HG03575 (cell line): ENCODE data around the gene GFER.
"Not testable (repeated sequence)": the region's sequence is repeated elsewhere in the genome, so short reads cannot be mapped to it uniquely, and the experiment has no call there.

Experiments used
- ATAC-seq: cut with Tn5 transposase; IDR thresholded peaks from one replicate; pipeline ENCODE4 v1.9.1; 2021; ENCODE audit not compliant: unreplicated experiment, insufficient number of reproducible peaks, low FRiP score; ENCODE audit errors: extremely low read depth

The GFER gene

DNA sequence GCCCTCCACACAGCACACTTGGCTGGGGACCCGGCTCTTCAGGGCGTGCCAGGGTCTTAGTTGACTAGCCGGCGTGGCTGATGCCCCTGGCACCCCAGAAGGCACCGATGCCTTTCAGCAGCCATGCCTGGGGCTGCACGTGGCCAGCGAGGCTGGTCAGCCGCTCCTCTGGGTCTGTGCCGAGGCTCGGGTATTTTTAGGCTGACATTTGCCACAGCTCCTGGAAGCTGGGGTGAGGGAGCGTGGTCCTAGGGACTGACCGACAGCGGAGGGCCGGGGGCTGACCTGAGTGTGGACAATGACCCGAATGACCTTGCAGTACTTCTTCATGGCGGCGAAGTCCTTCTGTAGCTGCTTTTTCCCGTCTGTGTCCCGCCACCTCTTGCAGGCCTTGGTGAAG lies 33.4 kb upstream of the GFER start:
- no peak for ATAC-seq

DNA sequence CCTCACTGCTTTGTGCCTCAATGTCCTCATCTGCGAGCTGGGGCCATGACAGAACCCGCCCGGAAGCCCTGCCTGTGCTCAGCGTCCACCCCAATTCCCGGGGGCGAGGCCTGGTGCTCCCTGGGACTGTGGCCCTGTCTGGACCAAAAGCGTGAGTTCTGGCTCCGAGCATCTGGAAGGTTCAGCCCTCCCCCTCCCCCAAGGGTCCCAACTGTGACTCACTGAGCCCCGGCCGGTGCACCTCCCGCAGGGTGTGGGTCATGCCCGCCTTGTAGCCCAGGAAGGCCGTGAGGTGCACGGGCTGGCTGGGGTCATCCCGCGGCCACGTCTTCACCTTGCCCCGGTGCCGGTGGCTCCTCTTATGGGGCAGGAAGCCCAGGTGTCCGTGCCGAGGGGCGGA lies 30.3 kb upstream of the GFER start:
- ATAC-seq = no peak

DNA sequence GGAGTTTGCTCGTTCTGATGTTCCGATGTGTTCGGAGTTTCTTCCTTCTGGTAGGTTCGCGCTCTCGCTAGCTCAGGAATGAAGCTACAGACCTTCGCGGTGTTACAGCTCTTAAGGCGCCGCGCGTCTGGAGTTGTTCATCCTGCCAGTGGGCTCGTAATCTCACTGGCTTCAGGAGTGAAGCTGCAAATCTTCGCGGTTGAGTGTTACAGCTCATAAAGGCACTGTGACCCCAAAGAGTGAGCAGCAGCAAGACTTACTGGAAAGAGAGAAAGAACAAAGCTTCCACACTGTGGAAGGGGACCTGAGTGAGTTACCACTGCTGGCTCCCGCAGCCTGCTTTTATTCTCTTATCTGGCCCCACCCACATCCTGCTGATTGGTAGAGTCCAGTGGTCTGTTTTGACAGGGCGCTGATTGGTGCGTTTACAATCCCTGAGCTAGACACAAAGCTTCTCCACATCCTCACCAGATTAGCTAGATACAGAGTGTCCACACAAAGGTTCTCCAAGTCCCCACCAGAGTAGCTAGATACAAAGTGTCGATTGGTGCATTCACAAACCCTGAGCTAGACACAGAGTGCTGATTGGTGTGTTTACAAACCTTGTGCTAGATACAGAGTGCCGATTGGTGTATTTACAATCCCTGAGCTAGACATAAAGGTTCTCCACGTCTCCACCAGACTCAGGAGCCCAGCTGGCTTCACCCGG lies 26.4 kb upstream of the GFER start:
- ATAC-seq = not testable (repeated sequence)

DNA sequence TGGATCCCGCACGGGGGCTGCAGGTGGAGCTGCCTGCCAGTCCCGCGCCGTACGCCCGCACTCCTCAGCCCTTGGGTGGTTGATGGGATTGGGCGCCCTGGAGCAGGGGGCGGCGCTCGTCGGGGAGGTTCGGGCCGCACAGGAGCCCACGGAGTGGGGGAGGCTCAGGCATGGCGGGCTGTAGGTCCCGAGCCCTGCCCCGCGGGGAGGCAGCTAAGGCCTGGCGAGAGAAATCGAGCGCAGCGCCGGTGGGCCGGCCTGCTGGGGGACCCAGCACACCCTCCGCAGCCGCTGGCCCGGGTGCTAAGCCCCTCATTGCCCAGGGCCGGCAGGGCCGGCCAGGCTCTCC lies 25.9 kb upstream of the GFER start:
- not testable (repeated sequence) for ATAC-seq

DNA sequence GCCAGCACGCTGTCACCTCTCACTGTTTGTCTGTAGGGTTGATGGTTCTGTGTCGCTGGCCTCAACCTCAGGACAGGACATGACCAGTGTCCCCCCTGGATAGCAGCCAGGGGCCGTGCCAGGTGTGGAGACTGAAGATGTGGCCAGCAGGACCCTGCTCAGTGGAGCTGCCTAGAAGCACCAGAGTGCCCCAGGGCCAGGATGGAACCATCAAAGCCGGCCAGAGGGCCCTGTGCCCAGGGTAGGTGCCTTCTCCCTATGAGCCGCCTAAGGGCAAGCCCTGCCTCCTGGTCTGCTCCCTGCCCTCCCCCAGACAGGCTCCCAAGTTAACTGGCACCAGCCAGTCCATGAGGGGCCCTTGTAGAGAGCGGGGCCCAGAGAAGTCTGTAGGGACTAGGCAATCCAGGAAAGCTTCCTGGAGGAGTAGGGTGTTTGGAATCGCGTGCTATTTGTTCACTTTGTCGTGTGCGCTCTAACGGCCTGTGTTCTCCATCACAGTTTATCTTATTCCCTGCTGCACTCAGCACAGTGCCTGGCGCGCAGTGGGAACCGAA lies 25.2 kb upstream of the GFER start:
- ATAC-seq = no peak

DNA sequence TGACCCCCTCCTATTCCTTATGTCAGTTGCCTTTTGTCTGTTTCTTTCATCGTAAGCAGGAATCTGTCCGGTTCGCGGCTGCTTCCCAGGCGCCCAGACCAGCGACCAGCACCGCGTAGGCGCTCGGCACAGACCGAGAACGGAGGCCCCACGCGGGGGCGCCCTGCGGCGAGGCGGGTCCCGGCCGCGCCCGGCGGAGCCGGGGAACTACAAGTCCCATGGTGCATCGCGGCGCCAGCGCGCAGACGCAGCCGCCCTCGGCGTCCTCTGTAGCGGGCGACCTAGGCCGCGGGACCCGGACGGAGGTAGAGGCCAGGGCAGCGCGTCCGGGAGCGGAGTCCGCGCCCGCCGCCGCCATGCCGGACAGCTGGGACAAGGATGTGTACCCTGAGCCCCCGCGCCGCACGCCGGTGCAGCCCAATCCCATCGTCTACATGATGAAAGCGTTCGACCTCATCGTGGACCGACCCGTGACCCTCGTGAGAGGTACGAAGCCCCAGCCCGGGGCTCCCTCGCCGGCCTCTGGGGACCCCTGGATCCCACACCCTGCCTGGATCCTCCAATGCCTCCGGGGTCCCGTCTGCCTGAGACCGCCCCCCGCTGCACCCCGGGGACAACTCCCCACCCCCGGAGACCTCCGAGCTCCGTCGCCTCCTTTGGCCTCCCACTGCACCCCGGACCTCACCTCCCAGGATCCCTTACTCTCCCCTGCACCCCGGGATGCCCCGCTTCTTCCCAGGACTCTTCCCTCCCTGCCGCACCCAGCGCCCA lies 24.5 kb upstream of the GFER start, which contains the start of gene NDUFB10:
NDUFB10 (plus strand) TSS at position 270 of the 771 bp plus-strand sequence; CDS start at position 357, 87 bp downstream.
- no peak for ATAC-seq

DNA sequence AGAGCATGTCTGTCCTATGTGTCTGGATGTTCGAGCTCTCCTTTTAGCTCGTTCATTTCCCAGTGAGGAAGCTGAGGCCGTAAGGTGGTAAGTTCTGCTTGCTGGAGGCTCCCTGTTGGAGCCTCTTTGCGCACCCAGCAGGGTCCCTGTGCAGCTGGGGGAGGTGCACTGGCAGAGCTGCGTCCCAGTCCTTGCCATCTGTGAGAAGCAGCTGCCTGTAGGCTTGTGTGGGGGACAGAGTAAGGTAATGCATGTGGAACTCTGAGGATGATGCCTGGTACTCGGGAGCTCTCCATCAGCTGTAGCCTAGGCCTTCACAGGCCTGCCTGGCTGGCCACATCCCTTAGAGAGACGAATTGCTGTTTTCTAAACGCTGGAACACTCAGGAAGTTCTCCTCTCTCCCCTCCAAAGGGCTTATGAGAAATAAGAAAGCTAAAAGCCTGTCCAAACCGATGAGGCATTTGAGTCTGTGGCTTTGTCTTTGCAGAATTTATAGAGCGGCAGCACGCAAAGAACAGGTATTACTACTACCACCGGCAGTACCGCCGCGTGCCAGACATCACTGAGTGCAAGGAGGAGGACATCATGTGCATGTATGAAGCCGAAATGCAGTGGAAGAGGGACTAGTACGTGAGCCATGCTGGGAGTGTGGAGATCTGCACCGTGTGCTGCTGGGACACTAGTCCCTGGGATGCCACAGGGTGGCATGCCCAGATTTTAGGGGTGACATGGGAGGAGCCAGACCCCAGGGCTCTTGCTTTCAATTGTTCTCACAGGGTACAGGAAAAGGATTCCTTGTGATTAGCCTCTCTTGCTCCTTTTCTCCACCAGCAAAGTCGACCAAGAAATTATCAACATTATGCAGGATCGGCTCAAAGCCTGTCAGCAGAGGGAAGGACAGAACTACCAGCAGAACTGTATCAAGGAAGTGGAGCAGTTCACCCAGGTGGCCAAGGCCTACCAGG lies 23.0 kb upstream of the GFER start:
- no peak for ATAC-seq

DNA sequence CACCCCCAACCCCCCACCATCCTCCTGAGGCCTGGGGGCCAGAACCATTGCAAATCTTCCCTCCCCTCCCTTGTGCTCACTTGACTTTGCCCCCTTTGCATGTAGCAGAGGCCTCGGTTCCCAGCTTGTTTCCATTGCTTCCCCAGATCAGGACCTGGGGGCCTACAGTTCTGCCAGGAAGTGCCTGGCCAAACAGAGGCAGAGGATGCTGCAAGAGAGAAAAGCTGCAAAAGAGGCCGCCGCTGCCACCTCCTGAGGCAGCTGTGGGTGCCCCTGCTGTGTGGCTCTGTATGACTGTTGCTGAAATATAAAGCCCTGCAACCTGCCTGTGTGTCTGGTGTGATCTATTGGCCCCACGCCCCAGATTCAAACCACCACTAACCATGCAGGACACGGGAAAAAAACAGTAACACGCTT lies 22.3 kb upstream of the GFER start:
- ATAC-seq = no peak

DNA sequence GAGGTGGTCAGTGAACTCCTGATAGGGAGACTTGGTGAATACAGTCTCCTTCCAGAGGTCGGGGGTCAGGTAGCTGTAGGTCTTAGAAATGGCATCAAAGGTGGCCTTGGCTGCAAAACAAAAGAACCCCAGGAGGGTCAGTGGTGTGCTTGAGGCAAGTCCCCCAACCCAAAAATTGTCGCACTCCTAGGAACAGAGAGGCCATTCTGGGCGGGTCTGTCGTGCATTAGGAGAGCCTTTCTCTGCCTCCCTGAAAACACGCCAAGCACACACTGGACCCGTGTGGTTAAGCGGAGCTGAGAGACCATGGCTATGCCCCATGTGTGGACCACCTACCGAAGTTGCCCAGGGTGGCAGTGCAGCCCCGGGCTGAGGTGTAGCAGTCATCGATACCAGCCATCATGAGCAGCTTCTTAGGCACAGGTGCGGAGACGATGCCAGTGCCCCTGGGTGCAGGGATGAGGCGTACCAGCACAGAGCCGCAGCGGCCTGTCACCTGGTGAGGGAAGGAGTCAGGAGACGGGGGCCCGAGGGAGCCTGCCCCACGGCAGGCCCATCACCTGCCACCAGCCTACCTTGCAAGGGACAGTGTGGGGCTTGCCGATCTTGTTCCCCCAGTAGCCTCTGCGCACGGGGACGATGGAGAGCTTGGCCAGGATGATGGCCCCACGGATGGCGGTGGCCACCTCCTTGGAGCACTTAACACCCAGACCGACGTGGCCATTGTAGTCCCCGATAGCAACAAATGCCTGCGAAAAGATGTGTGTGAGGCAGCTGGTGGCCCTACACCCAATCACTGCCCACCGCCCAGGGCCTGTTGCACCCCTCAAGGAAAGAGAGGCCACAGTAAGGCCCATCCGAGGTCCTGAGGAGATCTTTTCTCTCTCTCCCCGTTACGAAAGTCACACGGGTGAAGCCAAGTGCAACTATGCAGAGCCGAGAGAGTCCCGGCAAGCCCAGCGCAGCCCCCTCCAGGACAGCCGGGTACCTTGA lies 21.5 kb upstream of the GFER start:
- not testable (repeated sequence) for ATAC-seq

DNA sequence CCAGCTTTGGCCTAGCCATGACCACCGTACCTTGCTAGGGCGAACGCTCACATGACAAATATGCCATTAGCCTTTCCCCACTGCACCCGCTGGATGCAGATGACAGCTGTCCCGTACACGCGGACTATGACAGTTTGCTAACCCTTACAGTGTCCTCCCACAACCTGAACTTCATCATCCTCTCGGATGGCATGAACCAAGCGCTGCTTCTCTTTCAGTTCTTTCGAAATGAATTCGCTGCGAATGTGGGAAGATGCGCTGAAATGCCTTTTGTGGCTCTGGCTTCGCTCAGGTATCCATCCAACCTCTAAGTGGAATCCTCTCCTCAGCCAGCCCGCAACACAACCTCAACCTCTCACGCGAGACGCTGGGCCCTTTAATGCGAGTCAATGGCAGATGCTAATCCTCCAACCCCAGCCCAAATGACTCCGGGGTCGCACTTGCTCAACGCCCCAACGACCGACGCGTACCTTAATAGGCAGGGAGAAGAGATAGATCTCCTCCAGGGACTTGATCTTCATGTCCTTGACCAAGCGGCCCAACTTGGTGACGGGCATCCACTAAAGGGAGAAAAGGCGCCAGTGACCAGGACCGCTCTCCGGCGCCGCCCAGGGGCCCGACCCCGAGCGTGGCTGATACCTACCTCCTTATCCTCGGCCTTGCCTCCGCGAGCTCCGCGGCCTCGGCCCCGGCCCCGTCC lies 20.0 kb upstream of the GFER start:
- no peak for ATAC-seq

DNA sequence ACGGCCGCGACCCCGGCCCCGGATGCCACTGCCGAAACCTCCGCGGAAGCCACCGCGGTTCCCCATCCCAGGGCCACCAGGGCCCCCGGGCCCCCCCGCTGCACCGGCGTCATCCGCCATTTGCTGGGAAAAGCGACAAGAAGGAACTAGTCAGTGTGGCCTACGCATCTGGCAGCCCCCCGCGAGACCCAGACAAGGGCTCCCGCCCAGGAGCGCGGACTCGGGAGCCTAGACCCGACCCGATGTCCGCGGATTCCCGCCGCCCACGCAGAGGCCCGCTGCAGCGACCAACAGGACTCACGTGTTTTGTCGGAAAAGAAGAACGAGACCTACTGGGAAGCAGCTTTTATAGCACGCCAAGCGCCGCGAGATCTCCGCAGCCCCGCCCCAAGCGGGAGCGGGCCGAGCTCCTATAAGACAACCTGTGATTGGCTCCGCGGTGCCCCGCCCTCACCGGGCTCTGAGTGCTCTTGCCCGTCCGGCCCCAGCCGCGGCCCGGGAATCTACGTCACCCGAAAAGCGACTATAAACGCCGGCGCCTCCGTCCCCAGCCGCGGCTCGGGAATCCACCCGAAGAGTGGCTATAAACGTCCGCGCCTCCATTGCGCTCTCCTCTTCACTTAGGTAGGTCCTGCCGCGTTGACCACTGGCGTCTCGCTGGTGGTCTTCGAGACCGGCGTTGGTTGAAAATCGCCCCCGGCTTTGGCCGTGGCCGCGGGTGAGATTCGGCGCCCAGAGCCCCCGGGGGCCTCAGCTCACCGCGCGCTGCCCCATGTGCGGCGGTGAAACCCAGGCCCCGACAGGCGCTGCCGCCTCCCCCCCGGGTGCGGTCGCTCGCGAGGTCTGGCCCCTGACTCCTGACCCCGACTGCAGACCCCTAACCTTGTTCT lies 19.2 kb upstream of the GFER start, which contains the start of gene RPS2:
RPS2 (minus strand) TSS at position 321 of the 890 bp plus-strand sequence; CDS start at position 120, 201 bp downstream.
- ATAC-seq = no peak

DNA sequence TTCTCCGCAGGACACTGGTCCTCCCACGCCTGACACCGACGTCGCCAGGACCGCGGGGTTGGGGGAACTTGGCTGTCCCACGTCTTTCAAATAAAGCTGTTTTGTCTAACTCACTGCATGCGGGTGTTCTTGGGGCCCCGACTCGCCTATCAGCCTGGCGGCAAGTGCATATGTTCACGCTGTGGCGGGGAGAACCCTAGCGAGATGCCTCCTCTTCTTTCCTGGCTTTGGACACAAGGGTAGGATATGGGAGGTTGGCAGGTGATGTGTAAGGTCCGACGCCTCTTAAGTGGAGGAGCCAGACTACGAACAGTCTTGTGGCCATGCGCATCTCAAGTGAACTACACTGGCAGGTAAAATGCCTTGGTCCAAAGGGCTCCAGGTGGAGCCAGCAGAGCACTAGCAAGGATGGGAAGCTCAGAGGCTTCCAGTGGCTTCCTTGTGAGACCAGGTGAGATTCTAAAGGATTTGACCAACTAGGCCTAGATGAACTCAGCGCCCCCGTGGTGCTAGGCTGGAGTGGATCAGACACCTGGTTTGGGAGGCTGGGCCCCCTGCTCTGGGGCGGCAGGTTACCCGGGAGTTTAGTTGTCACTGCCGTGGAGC lies 18.5 kb upstream of the GFER start:
- ATAC-seq = no peak

DNA sequence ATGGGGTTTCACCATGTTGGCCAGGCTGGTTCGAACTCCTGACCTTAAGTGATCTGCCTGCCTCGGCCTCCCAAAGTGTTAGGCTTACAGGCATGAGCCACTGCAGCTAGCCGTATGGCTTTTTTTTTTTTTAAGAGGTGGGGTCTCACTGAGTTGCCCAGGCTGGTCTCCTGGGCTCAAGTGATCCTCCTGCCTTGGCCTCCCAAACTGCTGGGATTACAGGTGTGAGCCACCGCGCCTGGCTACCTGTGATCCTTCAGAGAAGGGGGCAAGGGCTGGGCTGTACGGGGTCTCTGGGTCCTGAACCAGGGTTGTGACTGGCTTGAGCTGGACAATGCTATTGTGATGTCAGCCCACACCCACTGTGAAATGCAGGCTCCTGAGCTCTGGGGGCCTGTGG lies 17.5 kb upstream of the GFER start, which contains the start of gene RNF151:
RNF151 (plus strand) TSS at position 397 of the 400 bp plus-strand sequence. CDS start 26 bp downstream, outside the sequence.
- ATAC-seq = no peak

DNA sequence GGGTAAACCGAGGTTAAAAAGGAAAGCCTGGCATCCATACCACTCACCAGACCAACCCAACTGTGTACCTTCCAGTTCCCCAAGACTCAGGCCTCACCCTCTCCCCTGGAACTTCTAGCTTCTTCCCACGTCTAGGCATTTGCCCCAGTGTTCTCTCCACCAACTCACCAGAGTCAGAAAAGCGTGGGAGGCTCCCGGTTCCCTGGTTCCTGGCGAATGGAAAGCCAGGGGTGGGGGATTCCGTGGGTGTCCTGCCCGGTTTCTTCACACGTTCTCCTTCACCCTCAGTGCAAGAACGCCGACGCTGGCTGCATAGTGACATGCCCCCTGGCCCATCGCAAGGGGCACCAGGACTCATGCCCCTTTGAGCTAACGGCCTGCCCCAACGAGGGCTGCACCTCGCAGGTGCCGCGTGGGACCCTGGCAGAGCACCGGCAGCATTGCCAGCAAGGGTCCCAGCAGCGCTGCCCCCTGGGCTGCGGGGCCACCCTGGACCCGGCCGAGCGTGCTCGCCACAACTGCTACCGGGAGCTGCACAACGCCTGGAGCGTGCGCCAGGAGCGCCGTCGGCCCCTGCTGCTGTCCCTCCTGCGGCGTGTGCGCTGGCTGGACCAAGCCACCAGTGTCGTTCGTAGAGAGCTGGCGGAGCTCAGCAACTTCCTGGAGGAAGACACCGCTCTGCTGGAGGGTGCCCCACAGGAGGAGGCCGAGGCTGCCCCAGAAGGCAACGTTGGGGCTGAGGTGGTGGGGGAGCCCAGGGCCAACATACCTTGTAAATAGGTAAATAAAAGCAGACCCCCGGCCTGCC lies 15.6 kb upstream of the GFER start:
- no peak for ATAC-seq

DNA sequence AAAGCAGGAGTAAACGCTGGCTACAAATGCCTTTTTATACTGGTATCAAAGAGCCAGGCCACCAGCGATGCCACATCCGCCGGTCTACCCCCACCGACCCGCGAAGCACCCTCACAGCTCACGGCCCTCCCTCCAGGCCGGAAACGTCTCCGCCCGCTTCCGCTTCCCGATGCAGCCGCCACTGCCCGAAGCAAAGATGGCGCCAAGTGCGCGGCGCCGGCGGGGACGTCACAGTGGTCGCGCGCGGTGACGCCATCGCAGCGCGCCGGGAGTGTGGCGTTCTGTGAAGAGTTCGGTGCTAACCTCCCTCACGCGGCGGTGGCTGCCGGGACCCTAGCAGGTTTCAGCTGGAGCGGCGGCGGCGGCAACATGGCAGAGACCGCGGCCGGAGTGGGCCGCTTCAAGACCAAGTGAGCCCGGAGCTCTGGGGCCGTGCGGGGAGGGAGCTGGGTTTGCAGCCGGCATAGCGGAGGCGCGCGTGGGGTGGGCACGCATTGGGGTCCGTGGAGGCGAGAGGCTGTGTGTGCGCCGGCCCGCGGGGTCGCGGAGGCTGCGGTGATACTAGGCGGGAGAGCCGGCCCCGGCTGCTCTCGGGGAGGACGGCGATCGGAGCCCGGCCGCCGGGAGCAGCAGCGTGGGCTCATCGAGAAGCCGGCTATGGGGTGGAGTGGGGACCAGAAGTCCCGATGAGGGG lies 12.1 kb upstream of the GFER start, which contains the start of gene TBL3:
TBL3 (plus strand) TSS at position 258 of the 694 bp plus-strand sequence; CDS start at position 370, 112 bp downstream.
- ATAC-seq = no peak
